H9 (cell line): Measurements from ENCODE around the gene ILF3. TPM values are rescaled to one million over a fixed set of nuclear protein-coding genes. Genes with fewer than 3 reads are reported as not detected.
A peak's percentile ranks its signal among the peaks of the same experiment; 100 is the strongest.

Source experiments
- DNase-seq: peaks from one replicate; pipeline ENCODE4 v3.0.0-alpha.2; 2017
- H2AFZ ChIP-seq: one replicate; pipeline ENCODE4 v1.6.1; 2013; ENCODE audit warnings: mild to moderate bottlenecking, low read length, control low read depth, moderate library complexity
- H2AK5ac ChIP-seq: 2 replicates; pipeline ENCODE4 v1.6.1; 2013; ENCODE audit warnings: low read length, control low read depth, mixed read lengths; ENCODE audit not compliant: insufficient read length
- H2BK120ac ChIP-seq: one replicate; pipeline ENCODE4 v1.6.1; 2013; ENCODE audit warnings: low read depth, mild to moderate bottlenecking, low read length, control low read depth, inconsistent platforms; ENCODE audit not compliant: poor library complexity, severe bottlenecking
- H2BK12ac ChIP-seq: 2 replicates; pipeline ENCODE4 v1.6.1; 2013; ENCODE audit warnings: low read length, control low read depth, mixed read lengths, low read depth; ENCODE audit not compliant: insufficient read length
- H2BK15ac ChIP-seq: 2 replicates; pipeline ENCODE4 v1.6.1; 2013; ENCODE audit warnings: low read depth, low read length, control low read depth
- H2BK20ac ChIP-seq: one replicate; pipeline ENCODE4 v1.6.1; 2013; ENCODE audit warnings: low read depth, mild to moderate bottlenecking, low read length, control low read depth, inconsistent platforms; ENCODE audit not compliant: poor library complexity, severe bottlenecking
- H2BK5ac ChIP-seq: 2 replicates; pipeline ENCODE4 v1.6.1; 2013; ENCODE audit warnings: low read length, control low read depth, mixed read lengths; ENCODE audit not compliant: insufficient read length
- H3K14ac ChIP-seq: 2 replicates; pipeline ENCODE4 v1.6.1; 2013; ENCODE audit warnings: low read length, control low read depth; ENCODE audit not compliant: insufficient read depth
- H3K18ac ChIP-seq: 2 replicates; pipeline ENCODE4 v1.6.1; 2013; ENCODE audit warnings: low read depth, mild to moderate bottlenecking, mixed read lengths, low read length, control low read depth; ENCODE audit not compliant: insufficient read length
- H3K23ac ChIP-seq: 2 replicates; pipeline ENCODE4 v1.6.1; 2013; ENCODE audit warnings: low read length, control low read depth, mixed read lengths, low read depth; ENCODE audit not compliant: insufficient read length
- H3K23me2 ChIP-seq: 2 replicates; pipeline ENCODE4 v1.6.1; 2013; ENCODE audit warnings: low read depth, mild to moderate bottlenecking, mixed read lengths, low read length, control low read depth; ENCODE audit not compliant: insufficient read length, poor library complexity, severe bottlenecking
- H3K27ac ChIP-seq: 2 replicates; pipeline ENCODE4 v1.5.1; 2013; ENCODE audit warnings: low read length, control low read depth, mixed read lengths, low read depth; ENCODE audit not compliant: insufficient read length
- H3K27me3 ChIP-seq: 2 replicates; pipeline ENCODE4 v1.6.1; 2013; ENCODE audit warnings: low read length, control low read depth, inconsistent platforms; ENCODE audit not compliant: insufficient read depth
- H3K4ac ChIP-seq: 2 replicates; pipeline ENCODE4 v1.6.1; 2013; ENCODE audit warnings: low read depth, mild to moderate bottlenecking, control low read depth, inconsistent platforms, low read length, moderate library complexity
- H3K4me1 ChIP-seq: 2 replicates; pipeline ENCODE4 v1.6.1; 2013; ENCODE audit warnings: low read length, control low read depth, inconsistent platforms; ENCODE audit not compliant: insufficient read depth
- H3K4me2 ChIP-seq: 2 replicates; pipeline ENCODE4 v1.6.1; 2013; ENCODE audit warnings: low read length, control low read depth, mixed read lengths; ENCODE audit not compliant: insufficient read length, insufficient read depth
- H3K56ac ChIP-seq: 2 replicates; pipeline ENCODE4 v1.6.1; 2013; ENCODE audit warnings: low read depth, mild to moderate bottlenecking, mixed read lengths, low read length, control low read depth; ENCODE audit not compliant: insufficient read length
- H3K79me1 ChIP-seq: 2 replicates; pipeline ENCODE4 v1.6.1; 2013; ENCODE audit warnings: low read depth, mild to moderate bottlenecking, moderate library complexity, low read length, control low read depth, inconsistent platforms; ENCODE audit not compliant: insufficient read depth, poor library complexity, severe bottlenecking
- H3K79me2 ChIP-seq: 2 replicates; pipeline ENCODE4 v1.6.1; 2013; ENCODE audit warnings: low read length, control low read depth, inconsistent platforms; ENCODE audit not compliant: insufficient read depth
- H3K9ac ChIP-seq: 2 replicates; pipeline ENCODE4 v1.6.1; 2013; ENCODE audit warnings: low read length, control low read depth, mixed read lengths; ENCODE audit not compliant: insufficient read length; ENCODE audit errors: extremely low read depth
- H3K9me3 ChIP-seq: one replicate; pipeline ENCODE4 v1.6.1; 2013; ENCODE audit warnings: low read depth, low read length, inconsistent platforms; ENCODE audit not compliant: control insufficient read depth
- H3T11ph ChIP-seq: one replicate; pipeline ENCODE4 v1.6.1; 2013; ENCODE audit warnings: mild to moderate bottlenecking, low read length, control low read depth, inconsistent platforms
- H4K20me1 ChIP-seq: one replicate; pipeline ENCODE4 v1.6.1; 2013; ENCODE audit not compliant: control insufficient read depth, insufficient read length, insufficient read depth
- H4K5ac ChIP-seq: 2 replicates; pipeline ENCODE4 v1.6.1; 2013; ENCODE audit warnings: low read depth, mild to moderate bottlenecking, mixed read lengths, low read length, control low read depth; ENCODE audit not compliant: insufficient read length
- H4K8ac ChIP-seq: replicated peaks from 2 replicates; pipeline ENCODE4 v1.6.1; 2013; ENCODE audit warnings: low read length, control low read depth, mixed read lengths, low read depth; ENCODE audit not compliant: insufficient read length
- H4K91ac ChIP-seq: 2 replicates; pipeline ENCODE4 v1.6.1; 2013; ENCODE audit warnings: low read depth, mild to moderate bottlenecking, moderate library complexity, mixed read lengths, low read length, control low read depth; ENCODE audit not compliant: insufficient read length
- H3K27ac Mint-ChIP-seq, 3 experiments: 2 replicates in 2 of 3; 3 replicates in 1 of 3; pipeline ENCODE4 v1.8.0; 2020 to 2021; ENCODE audit warnings: mixed read lengths in 3 of 3, mild to moderate bottlenecking in 1 of 3, moderate library complexity in 1 of 3
- H3K27me3 Mint-ChIP-seq: 2 replicates; pipeline ENCODE4 v1.8.0; 2021; ENCODE audit warnings: low read depth, mild to moderate bottlenecking, moderate library complexity, mixed read lengths
- H3K36me3 Mint-ChIP-seq, 3 experiments: 2 replicates in 2 of 3; 3 replicates in 1 of 3; pipeline ENCODE4 v1.8.0; 2020 to 2021; ENCODE audit warnings: low read depth in 3 of 3, mixed read lengths in 3 of 3; ENCODE audit not compliant: insufficient read depth in 1 of 3
- H3K4me1 Mint-ChIP-seq, 2 experiments: 2 replicates each; pipeline ENCODE4 v1.8.0; 2020; ENCODE audit warnings: mixed read lengths in 2 of 2
- H3K4me3 Mint-ChIP-seq, 2 experiments: 2 replicates in 1 of 2; 3 replicates in 1 of 2; pipeline ENCODE4 v1.8.0; 2020 to 2021; ENCODE audit warnings: mild to moderate bottlenecking in 2 of 2, mixed read lengths in 2 of 2, moderate library complexity in 1 of 2
- H3K9me3 Mint-ChIP-seq, 2 experiments: 2 replicates in 1 of 2; 3 replicates in 1 of 2; pipeline ENCODE4 v1.8.0; 2020; ENCODE audit warnings: mild to moderate bottlenecking in 2 of 2, mixed read lengths in 2 of 2, moderate library complexity in 1 of 2
- WGBS: extraction: QIAGEN DNeasy Blood & Tissue Kit; methylation state at CpG from one replicate; pipeline ENCODE4 v1.1.7; 2013; ENCODE audit warnings: missing lambda C conversion rate, low lambda C conversion rate, mixed read lengths; ENCODE audit not compliant: insufficient read length; ENCODE audit errors: extremely low coverage; 5-methylcytosine and 5-hydroxymethylcytosine counted together
- total RNA-seq: library from RNA; stranded (reverse); gene quantifications from 2 replicates; pipeline ENCODE4 v1.2.1, GENCODE V29; 2021
- TF ChIP-seq, protein P1 (sequence below): fragments of 200-600 bp; sonication (generic); conservative IDR thresholded peaks from 3 replicates; pipeline ENCODE4 v1.8.0; 2021; ENCODE audit warnings: antibody characterized with exemption, mild to moderate bottlenecking

ILF3 gene
- total RNA-seq, 1 experiment from 2014 or later, result 841 TPM

DNA sequence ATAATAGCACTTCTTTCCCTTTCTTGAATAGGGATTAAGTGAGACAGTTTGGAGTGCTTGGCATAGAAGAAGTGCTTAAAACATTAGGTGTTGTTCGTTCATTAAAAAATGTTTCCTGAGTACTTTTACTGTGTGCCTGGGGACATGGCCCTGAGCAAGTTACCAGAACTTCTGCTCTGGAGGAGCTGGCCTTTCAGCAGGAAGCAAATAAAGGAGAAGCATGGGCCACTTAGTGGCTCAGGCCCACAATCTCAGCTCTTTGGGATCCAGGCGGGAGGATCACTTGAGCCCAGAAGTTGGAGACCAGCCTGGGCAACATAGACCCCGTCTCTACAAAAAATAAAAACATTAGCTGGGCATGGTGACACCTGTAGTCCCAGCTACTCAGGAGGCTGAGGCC is 69.4 kb downstream of the ILF3 start:
- H3K36me3 Mint-ChIP-seq, result peaks cover 5 to 14% (median 6%) of the 10 kb centered on the region in 3 experiments; a peak in 4 of 7 replicates
- TF ChIP-seq, protein P1, sequence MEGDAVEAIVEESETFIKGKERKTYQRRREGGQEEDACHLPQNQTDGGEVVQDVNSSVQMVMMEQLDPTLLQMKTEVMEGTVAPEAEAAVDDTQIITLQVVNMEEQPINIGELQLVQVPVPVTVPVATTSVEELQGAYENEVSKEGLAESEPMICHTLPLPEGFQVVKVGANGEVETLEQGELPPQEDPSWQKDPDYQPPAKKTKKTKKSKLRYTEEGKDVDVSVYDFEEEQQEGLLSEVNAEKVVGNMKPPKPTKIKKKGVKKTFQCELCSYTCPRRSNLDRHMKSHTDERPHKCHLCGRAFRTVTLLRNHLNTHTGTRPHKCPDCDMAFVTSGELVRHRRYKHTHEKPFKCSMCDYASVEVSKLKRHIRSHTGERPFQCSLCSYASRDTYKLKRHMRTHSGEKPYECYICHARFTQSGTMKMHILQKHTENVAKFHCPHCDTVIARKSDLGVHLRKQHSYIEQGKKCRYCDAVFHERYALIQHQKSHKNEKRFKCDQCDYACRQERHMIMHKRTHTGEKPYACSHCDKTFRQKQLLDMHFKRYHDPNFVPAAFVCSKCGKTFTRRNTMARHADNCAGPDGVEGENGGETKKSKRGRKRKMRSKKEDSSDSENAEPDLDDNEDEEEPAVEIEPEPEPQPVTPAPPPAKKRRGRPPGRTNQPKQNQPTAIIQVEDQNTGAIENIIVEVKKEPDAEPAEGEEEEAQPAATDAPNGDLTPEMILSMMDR, result no peak
- H2AK5ac ChIP-seq, result no peak overlapping the region
- H3K23me2 ChIP-seq, result peaks cover 5% of the 10 kb centered on the region
- H3K27me3 ChIP-seq, result no peaks in the 10 kb centered on the region
- no peak overlapping the region for H3T11ph ChIP-seq
- no peak overlapping the region for H3K4ac ChIP-seq
- no peaks in the 10 kb centered on the region for H3K9me3 Mint-ChIP-seq
- H2AFZ ChIP-seq, result no peak overlapping the region
- H3K56ac ChIP-seq, result no peak overlapping the region
- no peak overlapping the region for H3K18ac ChIP-seq
- H3K4me3 Mint-ChIP-seq, result no peak overlapping the region
- no peak overlapping the region for H2BK15ac ChIP-seq
- no peak overlapping the region for H3K9ac ChIP-seq
- no peak overlapping the region for H4K91ac ChIP-seq
- no peak overlapping the region for H4K5ac ChIP-seq
- no peak overlapping the region for H2BK5ac ChIP-seq
- no peak overlapping the region for H4K8ac ChIP-seq
- H4K20me1 ChIP-seq, result peaks cover 2% of the 10 kb centered on the region
- no peak overlapping the region for H2BK120ac ChIP-seq
- H3K4me1 Mint-ChIP-seq, result peaks cover 10 to 11% of the 10 kb centered on the region in 2 experiments
- no peak overlapping the region for H3K14ac ChIP-seq
- H2BK12ac ChIP-seq, result no peak overlapping the region
- no peak overlapping the region for H3K27ac ChIP-seq
- H3K27ac Mint-ChIP-seq, result peak overlapping the region in 2 of 3 experiments; percentile 12 to 70; a peak in 2 of 7 replicates
- no CpG with 5 or more reads among the region's 3 CpGs for WGBS
- no peak overlapping the region for H3K4me2 ChIP-seq
- no peaks in the 10 kb centered on the region for H3K4me1 ChIP-seq
- peaks cover 18% of the 10 kb centered on the region for H3K79me1 ChIP-seq
- H3K27me3 Mint-ChIP-seq, result no peaks in the 10 kb centered on the region
- H3K23ac ChIP-seq, result no peak overlapping the region
- H3K9me3 ChIP-seq, result no peaks in the 10 kb centered on the region
- H2BK20ac ChIP-seq, result no peak overlapping the region
- peaks cover 48% of the 10 kb centered on the region; the same call in 1 of the 2 replicates for H3K79me2 ChIP-seq
- DNase-seq, result no peak
